HG03139 (cell line): ENCODE data around the gene ANKRD35.
"Not testable (repeated sequence)": the region's sequence is repeated elsewhere in the genome, so short reads cannot be mapped to it uniquely, and the experiment has no call there.

Experiments
- ATAC-seq: cut with Tn5 transposase; IDR thresholded peaks from one replicate; pipeline ENCODE4 v1.9.1; 2021; ENCODE audit not compliant: unreplicated experiment

ANKRD35 gene

DNA sequence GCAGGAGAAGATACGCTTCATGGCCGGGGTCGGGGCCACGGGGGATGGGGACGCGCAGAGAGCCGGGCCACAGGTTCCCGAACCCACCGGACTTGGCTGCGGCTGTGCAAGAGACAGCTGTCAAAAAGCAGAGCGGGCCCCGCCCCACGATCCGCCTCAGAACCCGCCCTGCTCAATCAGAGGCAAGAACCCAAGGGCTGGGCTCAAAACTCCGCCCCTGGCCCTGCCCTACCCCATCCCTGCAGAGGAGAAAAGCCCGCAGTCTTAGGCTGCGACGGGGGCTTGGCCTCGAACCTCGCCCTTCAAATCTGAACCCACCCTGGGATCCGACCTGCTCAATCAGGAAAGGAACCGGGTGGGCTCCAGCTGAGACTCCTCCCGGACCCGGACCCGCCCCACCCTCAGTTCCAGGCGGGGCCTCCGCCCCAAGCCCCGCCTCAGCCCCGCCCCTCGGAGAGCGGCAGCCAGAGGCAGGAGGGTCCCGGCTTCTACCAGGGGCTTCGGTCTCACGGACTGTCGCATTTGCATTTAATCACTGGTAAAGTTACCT is at the start of gene ANKRD35:
Gene ANKRD35 (minus strand): TSS at position 129 of the 550 bp plus-strand sequence. CDS start 108 bp downstream, at position 21.
- peak; percentile 96 for ATAC-seq

DNA sequence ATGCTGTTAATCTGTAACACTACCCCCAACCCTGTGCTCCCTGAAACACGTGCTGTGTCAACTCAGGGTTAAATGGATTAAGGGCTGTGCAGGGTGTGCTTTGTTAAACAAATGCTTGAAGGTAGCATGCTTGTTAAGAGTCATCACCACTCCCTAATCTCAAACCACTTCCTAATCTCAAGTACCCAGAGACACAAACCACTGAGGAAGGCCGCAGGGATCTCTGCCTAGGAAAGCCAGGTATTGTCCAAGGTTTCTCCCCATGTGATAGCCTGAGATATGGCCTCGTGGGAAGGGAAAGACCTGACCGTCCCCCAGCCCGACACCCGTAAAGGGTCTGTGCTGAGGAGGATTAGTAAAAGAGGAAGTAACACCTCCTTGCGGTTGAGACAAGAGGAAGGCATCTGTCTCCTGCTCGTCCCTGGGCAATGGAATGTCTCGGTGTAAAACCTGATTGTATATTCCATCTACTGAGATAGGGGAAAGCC is 46.9 kb upstream of the ANKRD35 start:
- ATAC-seq = not testable (repeated sequence)

GRCh38 chr1:145927916-145928643 is 42.4 kb upstream of the ANKRD35 start:
- no peak for ATAC-seq

- peak; percentile 90 for ATAC-seq
These were observed 41.6 kb upstream of the ANKRD35 start, which contains the start of gene RBM8A for GRCh38 chr1:145927063-145927886. RBM8A (minus strand) TSS chr1:145927484; CDS start chr1:145927426, 58 bp downstream.

- no peak for ATAC-seq
These were observed 41.0 kb upstream of the ANKRD35 start for GRCh38 chr1:145926686-145927062.

DNA sequence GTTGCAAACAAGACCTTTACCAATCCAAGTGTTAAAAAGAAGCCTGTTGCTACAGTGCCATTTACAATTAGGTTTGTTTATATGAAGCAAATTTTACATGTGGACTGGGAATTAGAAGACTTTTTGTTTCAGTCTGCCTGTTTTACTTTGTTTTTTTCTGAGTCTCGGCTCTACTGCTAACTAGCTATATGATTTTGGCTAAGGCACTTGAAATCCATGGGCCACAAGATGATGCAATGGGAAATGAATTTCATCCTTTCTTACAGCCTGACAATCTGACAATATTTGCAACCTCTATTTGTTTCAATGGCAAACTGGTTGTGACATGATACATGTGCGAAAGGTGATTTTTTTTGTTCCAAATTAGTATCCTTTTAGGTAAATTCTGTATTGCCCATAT is 36.6 kb upstream of the ANKRD35 start:
- no peak for ATAC-seq

DNA sequence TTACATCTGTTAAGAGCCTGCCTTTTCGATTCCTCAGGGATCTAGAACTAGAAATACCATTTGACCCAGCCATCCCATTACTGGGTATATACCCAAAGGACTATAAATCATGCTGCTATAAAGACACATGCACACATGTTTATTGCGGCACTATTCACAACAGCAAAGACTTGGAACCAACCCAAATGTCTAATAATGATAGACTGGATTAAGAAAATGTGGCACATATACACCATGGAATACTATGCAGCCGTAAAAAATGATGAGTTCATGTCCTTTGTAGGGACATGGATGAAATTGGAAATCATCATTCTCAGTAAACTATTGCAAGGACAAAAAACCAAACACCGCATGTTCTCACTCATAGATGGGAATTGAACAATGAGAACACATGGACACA is 34.6 kb upstream of the ANKRD35 start:
- ATAC-seq = not testable (repeated sequence)

- ATAC-seq = no peak
These were observed 33.6 kb upstream of the ANKRD35 start for GRCh38 chr1:145918992-145919939.

- peak; percentile 79 for ATAC-seq
These were observed 32.7 kb upstream of the ANKRD35 start, which contains the start of gene PEX11B for GRCh38 chr1:145918144-145918991. PEX11B (minus strand) TSS chr1:145918717; CDS start chr1:145918688, 29 bp downstream.

DNA sequence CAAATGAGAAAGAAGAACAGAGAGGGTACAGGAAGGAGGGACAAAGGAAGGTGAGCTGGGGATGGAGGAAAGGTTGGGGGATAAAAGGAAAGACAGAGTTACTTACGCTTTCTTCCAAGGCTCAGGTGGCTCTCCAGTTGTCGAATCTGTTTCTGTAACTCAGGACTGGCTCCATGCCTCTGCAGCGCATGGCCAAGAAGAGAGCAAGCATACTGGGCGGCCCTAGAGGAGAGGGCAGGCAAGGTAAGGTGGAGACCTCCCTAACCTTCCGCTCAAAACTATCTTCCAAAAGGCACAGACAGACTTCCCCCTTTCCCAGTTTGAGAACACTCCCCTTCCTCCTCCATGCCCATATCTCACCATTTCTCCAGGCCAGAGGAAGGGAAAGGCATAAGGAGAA is 31.9 kb upstream of the ANKRD35 start:
- no peak for ATAC-seq

DNA sequence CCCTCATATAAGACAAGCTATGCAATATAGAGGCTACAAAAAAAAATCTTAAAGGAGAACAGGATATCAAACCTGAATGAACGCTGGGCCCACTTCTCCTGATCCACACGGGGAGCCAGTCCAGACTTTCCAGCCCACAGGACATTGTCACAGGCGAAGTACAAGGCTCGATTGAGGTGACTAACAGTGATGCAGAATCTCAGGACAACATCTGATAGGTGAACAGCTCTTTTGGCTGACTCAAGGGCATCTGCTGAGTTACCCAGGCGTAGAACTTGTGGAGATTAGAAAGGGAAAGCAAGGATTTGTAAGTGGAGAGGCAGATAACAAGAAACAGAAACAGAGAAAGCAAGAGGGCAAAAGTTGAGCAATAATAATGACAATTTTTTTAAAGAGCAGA is 31.1 kb upstream of the ANKRD35 start:
- no peak for ATAC-seq

- no peak for ATAC-seq
These were observed 26.5 kb upstream of the ANKRD35 start for GRCh38 chr1:145912128-145912641.

GRCh38 chr1:145908653-145909052 is 23.0 kb upstream of the ANKRD35 start:
- ATAC-seq = no peak

GRCh38 chr1:145906954-145907753 is 21.5 kb upstream of the ANKRD35 start:
- no peak for ATAC-seq

DNA sequence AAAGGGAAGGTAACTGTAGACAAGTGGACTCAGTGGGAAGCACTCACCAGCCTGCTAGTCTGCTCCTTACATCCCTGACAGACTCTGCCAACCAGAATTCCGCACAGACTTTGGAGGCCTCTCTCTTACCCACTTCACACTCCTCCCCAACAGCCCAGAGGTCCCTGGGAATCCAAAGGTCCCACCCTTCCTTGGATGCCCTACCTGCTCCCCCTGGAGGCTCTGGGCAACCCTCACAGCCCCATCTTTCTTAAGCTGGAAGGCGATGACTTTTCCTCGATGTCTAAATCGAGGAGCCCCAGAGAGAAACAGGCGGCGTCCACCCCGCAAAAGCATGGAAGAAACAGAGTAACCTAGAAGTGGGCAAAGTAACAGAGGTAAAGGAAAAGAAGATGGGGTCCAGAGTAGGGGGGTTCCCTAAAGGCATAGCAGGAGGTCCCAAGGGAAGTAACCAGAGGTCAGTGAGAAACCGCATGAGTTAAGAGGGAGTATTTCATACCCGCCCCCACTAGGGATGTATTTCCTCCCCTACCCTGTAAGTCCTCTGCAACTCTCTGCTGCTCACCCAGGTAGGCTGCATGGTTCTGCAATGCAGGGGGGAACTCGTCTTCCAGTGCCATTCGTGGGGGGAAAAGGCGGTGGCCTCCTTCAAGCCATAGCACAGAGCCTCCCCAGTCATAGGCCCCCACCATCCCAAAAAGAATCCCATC is 15.8 kb upstream of the ANKRD35 start:
- no peak for ATAC-seq

DNA sequence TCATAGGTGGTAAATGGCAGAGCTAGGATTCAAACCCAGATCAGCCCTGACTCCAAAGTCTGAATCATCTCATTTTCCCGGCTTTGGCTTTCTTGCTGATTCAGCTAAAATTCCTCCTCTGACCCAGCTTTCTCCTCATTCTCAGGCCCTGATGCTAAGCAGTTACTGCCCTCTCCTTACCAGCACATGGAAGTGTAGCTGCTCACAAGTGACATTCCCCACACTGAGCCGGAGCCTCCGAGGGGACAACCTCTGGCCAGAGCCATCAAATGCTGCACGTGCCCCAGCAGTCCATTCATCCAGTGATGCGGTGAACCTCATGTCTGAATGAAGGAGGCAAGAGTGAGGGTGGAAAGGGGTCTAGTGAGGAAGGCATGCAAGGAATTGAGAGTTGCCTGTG is 13.1 kb upstream of the ANKRD35 start:
- no peak for ATAC-seq

- no peak for ATAC-seq
These were observed 12.3 kb upstream of the ANKRD35 start for GRCh38 chr1:145897969-145898368.

- ATAC-seq = no peak
These were observed 9.8 kb upstream of the ANKRD35 start for GRCh38 chr1:145895471-145895870.
